Kasumi-1 (cell line): Measurements from ENCODE around the gene GNB5.
"Not testable (repeated sequence)": the region's sequence is repeated elsewhere in the genome, so short reads cannot be mapped to it uniquely, and the experiment has no call there.

Source experiments
- DNase-seq, 2 experiments: peaks; one replicate each; lab custom pipeline; 2025; lab: John Stamatoyannopoulos, UW

The GNB5 gene

GRCh38 chr15:52191207-52191606 lies at the start of gene GNB5:
Gene GNB5 (minus strand): TSS chr15:52191392. CDS start chr15:52184676, 6,716 bp downstream.
- DNase-seq: no peak

GRCh38 chr15:52240166-52240565 lies 49.0 kb upstream of the GNB5 start:
- no peak for DNase-seq

- not testable (repeated sequence) for DNase-seq
Observed at GRCh38 chr15:52238989-52239525, 47.9 kb upstream of the GNB5 start.

GRCh38 chr15:52238149-52238548 lies 47.0 kb upstream of the GNB5 start:
- no peak for DNase-seq

GRCh38 chr15:52236013-52236412 lies 44.8 kb upstream of the GNB5 start:
- no peak for DNase-seq

- DNase-seq: peak; percentile 14 to 30
Observed at GRCh38 chr15:52234596-52235541, 43.7 kb upstream of the GNB5 start.

GRCh38 chr15:52233405-52233804 lies 42.2 kb upstream of the GNB5 start:
- DNase-seq: peak; percentile 73 to 79

- DNase-seq: no peak
Observed at GRCh38 chr15:52232327-52232726, 41.1 kb upstream of the GNB5 start.

GRCh38 chr15:52230073-52230472 lies 38.9 kb upstream of the GNB5 start:
- no peak for DNase-seq

GRCh38 chr15:52228921-52229320 lies 37.7 kb upstream of the GNB5 start:
- DNase-seq: no peak

- peak; percentile 85 to 91 for DNase-seq
Observed at GRCh38 chr15:52227456-52227855, 36.3 kb upstream of the GNB5 start.

- DNase-seq: no peak
Observed at GRCh38 chr15:52225230-52225629, 34.0 kb upstream of the GNB5 start.

- no peak for DNase-seq
Observed at GRCh38 chr15:52224211-52224610, 33.0 kb upstream of the GNB5 start.

- DNase-seq: no peak
Observed at GRCh38 chr15:52221730-52222129, 30.5 kb upstream of the GNB5 start.

- peak in 1 of 2 experiments; percentile 12 for DNase-seq
Observed at GRCh38 chr15:52220937-52221660, 29.9 kb upstream of the GNB5 start.

- DNase-seq: no peak
Observed at GRCh38 chr15:52220251-52220650, 29.1 kb upstream of the GNB5 start.

- DNase-seq: no peak
Observed at GRCh38 chr15:52218816-52219215, 27.6 kb upstream of the GNB5 start.

GRCh38 chr15:52218371-52218770 lies 27.2 kb upstream of the GNB5 start:
- no peak for DNase-seq

GRCh38 chr15:52217186-52217585 lies 26.0 kb upstream of the GNB5 start:
- no peak for DNase-seq

GRCh38 chr15:52214553-52214952 lies 23.4 kb upstream of the GNB5 start:
- no peak for DNase-seq

- DNase-seq: no peak
Observed at GRCh38 chr15:52213206-52213605, 22.0 kb upstream of the GNB5 start.

GRCh38 chr15:52208306-52208946 lies 17.2 kb upstream of the GNB5 start:
- peak; percentile 78 to 82 for DNase-seq
